MM.1S (cell line): ENCODE measurements around the gene SKIC2.
"Not testable (repeated sequence)": the region's sequence is repeated elsewhere in the genome, so short reads cannot be mapped to it uniquely, and the experiment has no call there.

Experiments
- DNase-seq: peaks from one replicate; pipeline ENCODE4 v3.0.0-alpha.2; 2015
- H2AFZ ChIP-seq: fragments of 300-600 bp; sonication (generic); 2 replicates; pipeline ENCODE4 v1.6.0; 2016; ENCODE audit warnings: antibody characterized with exemption, low read length
- H3F3A ChIP-seq: fragments of 300-600 bp; sonication (generic); 2 replicates; pipeline ENCODE4 v1.6.1; 2016; ENCODE audit warnings: mild to moderate bottlenecking, antibody characterized with exemption, low read length, moderate library complexity, mixed read lengths; ENCODE audit not compliant: insufficient read depth
- H3K27ac ChIP-seq: fragments of 300-600 bp; sonication (generic); 2 replicates; pipeline ENCODE4 v1.5.1; 2016; ENCODE audit warnings: mild to moderate bottlenecking, low read length
- H3K27me3 ChIP-seq: fragments of 300-600 bp; sonication (generic); replicated peaks from 2 replicates; pipeline ENCODE4 v1.6.0; 2016; ENCODE audit warnings: low read length; ENCODE audit not compliant: insufficient read depth
- H3K36me3 ChIP-seq: fragments of 300-600 bp; sonication (generic); replicated peaks from 2 replicates; pipeline ENCODE4 v1.6.1; 2016; ENCODE audit warnings: mild to moderate bottlenecking, low read length, mixed read lengths; ENCODE audit not compliant: insufficient read depth
- H3K4me1 ChIP-seq: fragments of 300-600 bp; sonication (generic); 2 replicates; pipeline ENCODE4 v1.6.1; 2016; ENCODE audit warnings: low read length, mixed read lengths
- H3K4me2 ChIP-seq: fragments of 300-600 bp; sonication (generic); 2 replicates; pipeline ENCODE4 v1.6.0; 2016; ENCODE audit warnings: low read depth, low read length
- H3K4me3 ChIP-seq: fragments of 300-600 bp; sonication (generic); 2 replicates; pipeline ENCODE4 v1.5.1; 2016; ENCODE audit warnings: low read length, mixed read lengths
- H3K79me2 ChIP-seq: fragments of 300-600 bp; sonication (generic); 2 replicates; pipeline ENCODE4 v1.6.1; 2016; ENCODE audit warnings: mixed run types, low read length, mixed read lengths
- H3K9ac ChIP-seq: fragments of 300-600 bp; sonication (generic); 2 replicates; pipeline ENCODE4 v1.6.1; 2016; ENCODE audit warnings: low read length, mixed read lengths
- H3K9me2 ChIP-seq: fragments of 300-600 bp; sonication (generic); replicated peaks from 2 replicates; pipeline ENCODE4 v1.6.1; 2016; ENCODE audit warnings: mild to moderate bottlenecking, low read length, mixed read lengths; ENCODE audit not compliant: insufficient read depth
- H3K9me3 ChIP-seq: fragments of 300-600 bp; sonication (generic); replicated peaks from 2 replicates; pipeline ENCODE4 v1.6.1; 2016; ENCODE audit warnings: mild to moderate bottlenecking, low read length, mixed read lengths; ENCODE audit not compliant: insufficient read depth
- H4K20me1 ChIP-seq: fragments of 300-600 bp; sonication (generic); 2 replicates; pipeline ENCODE4 v1.6.1; 2016; ENCODE audit warnings: mild to moderate bottlenecking, low read length, moderate library complexity, mixed read lengths; ENCODE audit not compliant: insufficient read depth

The SKIC2 gene

DNA sequence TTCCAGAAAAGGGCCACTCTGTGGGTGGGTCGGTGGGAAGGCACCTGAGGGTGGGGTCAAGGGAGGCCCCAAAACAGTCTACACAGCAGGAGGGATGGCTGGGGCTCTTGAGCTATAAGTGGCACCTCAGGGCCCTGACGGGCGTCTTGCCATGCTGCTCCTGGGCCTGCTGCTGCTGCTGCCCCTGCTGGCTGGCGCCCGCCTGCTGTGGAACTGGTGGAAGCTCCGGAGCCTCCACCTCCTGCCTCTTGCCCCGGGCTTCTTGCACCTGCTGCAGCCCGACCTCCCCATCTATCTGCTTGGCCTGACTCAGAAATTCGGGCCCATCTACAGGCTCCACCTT is 46.5 kb downstream of the SKIC2 start:
- not testable (repeated sequence) for DNase-seq, H3K9me2 ChIP-seq, H3K4me2 ChIP-seq, H3F3A ChIP-seq, H3K9me3 ChIP-seq, H2AFZ ChIP-seq, H3K9ac ChIP-seq, H4K20me1 ChIP-seq, H3K4me3 ChIP-seq, H3K79me2 ChIP-seq, H3K27me3 ChIP-seq, H3K4me1 ChIP-seq, H3K36me3 ChIP-seq, H3K27ac ChIP-seq

DNA sequence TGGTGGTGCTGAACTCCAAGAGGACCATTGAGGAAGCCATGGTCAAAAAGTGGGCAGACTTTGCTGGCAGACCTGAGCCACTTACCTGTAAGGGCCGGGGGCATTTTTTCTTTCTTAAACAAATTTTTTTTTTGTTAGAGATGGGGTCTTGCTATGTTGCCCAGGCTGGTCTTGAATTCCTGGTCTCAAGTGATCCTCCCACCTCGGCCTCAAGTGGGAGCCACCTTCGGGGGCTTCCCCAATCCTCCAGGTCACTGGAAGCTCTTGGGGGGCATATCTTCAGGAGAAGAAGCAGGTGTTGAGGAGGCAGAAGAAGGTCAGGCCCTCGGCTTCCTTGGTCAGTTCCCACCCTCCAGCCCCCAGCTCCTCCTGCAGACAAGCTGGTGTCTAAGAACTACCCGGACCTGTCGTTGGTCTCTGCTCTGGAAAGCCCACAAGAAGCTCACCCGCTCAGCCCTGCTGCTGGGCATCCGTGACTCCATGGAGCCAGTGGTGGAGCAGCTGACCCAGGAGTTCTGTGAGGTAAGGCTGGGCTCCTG is 47.1 kb downstream of the SKIC2 start:
- H2AFZ ChIP-seq, H3K4me3 ChIP-seq, H3K4me2 ChIP-seq, H3K9me2 ChIP-seq, H3K9ac ChIP-seq, H3K9me3 ChIP-seq, H3F3A ChIP-seq, H3K36me3 ChIP-seq, H3K27me3 ChIP-seq, H3K4me1 ChIP-seq, H4K20me1 ChIP-seq, H3K79me2 ChIP-seq, DNase-seq, H3K27ac ChIP-seq: not testable (repeated sequence)

DNA sequence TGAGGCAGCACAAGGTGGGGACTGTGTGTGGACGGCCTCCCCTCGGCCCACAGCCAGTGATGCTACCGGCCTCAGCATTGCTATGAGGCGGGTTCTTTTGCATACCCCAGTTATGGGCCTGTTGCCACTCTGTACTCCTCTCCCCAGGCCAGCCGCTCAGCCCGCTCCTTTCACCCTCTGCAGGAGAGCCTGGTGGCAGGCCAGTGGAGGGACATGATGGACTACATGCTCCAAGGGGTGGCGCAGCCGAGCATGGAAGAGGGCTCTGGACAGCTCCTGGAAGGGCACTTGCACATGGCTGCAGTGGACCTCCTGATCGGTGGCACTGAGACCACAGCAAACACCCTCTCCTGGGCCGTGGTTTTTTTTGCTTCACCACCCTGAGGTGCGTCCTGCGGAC is 48.1 kb downstream of the SKIC2 start:
- H4K20me1 ChIP-seq, H3K9ac ChIP-seq, DNase-seq: not testable (repeated sequence)

DNA sequence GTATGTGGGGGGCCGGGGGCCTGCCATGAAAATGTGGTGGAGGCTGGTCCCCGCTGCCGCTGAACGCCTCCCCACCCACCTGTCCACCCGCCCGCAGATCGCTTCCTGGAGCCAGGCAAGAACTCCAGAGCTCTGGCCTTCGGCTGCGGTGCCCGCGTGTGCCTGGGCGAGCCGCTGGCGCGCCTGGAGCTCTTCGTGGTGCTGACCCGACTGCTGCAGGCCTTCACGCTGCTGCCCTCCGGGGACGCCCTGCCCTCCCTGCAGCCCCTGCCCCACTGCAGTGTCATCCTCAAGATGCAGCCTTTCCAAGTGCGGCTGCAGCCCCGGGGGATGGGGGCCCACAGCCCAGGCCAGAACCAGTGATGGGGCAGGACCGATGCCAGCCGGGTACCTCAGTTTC is 49.1 kb downstream of the SKIC2 start:
- not testable (repeated sequence) for DNase-seq, H3K9me3 ChIP-seq, H3K36me3 ChIP-seq, H3K4me3 ChIP-seq, H3K4me2 ChIP-seq, H3F3A ChIP-seq, H3K9me2 ChIP-seq, H2AFZ ChIP-seq, H4K20me1 ChIP-seq, H3K4me1 ChIP-seq, H3K27ac ChIP-seq, H3K79me2 ChIP-seq, H3K27me3 ChIP-seq, H3K9ac ChIP-seq

More for the DNA sequence above, 48.1 kb downstream of the SKIC2 start:
- H3K27ac ChIP-seq, H3K4me3 ChIP-seq, H3K4me1 ChIP-seq, H3K36me3 ChIP-seq, H3K9me2 ChIP-seq, H3F3A ChIP-seq, H3K4me2 ChIP-seq, H3K27me3 ChIP-seq, H3K9me3 ChIP-seq, H3K79me2 ChIP-seq, H2AFZ ChIP-seq: not testable (repeated sequence)

DNA sequence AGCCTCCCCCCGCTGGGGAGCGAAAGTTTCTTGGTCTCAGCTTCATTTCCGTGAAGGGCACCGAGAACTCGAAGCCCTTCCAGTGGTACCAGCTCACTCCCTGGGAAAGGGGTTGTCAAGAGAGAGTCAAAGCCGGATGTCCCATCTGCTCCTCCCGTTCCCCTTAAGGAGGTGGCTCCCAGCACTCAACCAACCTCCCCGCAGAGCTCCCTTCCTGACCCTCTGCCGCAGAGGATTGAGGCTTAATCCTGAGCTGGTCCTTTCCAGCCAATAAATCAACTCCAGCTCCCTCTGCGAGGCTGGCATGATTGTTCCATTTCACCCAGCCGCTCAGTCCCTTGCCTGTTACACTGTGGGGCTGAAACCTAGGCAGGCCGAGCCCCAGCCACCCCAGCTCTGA is 49.6 kb downstream of the SKIC2 start:
- H3K9me3 ChIP-seq, H3K79me2 ChIP-seq, H3K27ac ChIP-seq, H3K27me3 ChIP-seq, H3F3A ChIP-seq, H3K4me1 ChIP-seq, H2AFZ ChIP-seq, H3K4me3 ChIP-seq, H3K36me3 ChIP-seq, H3K4me2 ChIP-seq, H4K20me1 ChIP-seq, H3K9me2 ChIP-seq, H3K9ac ChIP-seq: not testable (repeated sequence)
- DNase-seq = peak; percentile 5

DNA sequence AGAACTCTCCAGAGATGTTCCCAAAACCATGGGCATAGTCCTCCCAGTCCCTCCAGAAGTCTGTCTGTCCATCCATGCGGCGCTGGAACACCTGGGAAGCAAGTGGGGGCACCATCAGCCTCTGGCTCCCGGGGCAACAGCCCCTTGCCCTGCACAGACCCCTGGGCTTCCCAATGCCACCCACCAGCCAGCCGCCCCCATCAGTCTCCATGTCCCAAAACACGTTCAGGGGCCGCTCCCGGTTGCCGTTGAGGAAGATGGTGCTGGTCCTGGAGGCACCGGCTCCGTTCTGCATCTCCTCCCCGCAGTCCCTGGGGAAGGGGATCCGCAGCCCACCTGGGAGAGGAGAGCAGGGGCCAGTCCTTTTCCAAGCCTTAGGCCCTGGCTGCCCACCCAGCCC is 50.6 kb downstream of the SKIC2 start:
- H3K9me2 ChIP-seq, H3K4me2 ChIP-seq, H3K4me3 ChIP-seq, H3K9ac ChIP-seq, H3K27ac ChIP-seq, H3K9me3 ChIP-seq, H3K27me3 ChIP-seq, H3K36me3 ChIP-seq, H3F3A ChIP-seq, H3K4me1 ChIP-seq, H4K20me1 ChIP-seq, H2AFZ ChIP-seq, H3K79me2 ChIP-seq, DNase-seq: not testable (repeated sequence)

DNA sequence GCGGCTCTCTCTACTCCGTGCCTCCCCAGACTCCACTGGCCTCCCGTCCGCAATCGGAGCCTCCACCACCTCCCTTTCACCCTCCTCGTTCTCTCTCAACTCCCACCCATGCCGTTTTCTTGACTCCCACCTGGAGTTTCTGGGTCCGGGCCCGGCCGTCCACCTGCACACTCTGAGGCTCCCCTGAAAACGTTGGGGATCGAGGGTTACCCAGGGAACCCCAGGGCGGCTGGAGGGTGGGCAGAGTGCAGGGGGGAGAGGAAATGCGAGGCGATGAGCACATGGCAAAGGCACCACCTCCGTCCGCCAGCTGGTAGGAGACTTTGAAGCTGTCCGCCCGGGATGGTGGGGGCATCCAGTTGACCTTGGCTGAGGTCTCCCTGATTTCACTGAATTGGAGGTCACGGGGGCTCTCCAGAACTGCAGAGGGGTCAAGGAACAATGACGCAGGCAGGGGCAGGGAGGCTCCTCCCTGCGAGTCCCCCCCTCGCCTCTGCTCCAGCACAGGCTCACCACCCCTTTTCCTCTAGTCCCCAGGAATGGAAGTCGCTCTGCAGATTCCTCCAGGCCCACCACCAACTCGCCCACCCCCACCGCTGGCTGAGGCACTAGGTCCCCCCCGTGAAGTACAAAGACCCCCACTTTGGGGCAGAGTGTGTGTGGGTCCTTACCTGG is 52.0 kb downstream of the SKIC2 start:
- H3K4me2 ChIP-seq, H3K9me2 ChIP-seq, H3K9ac ChIP-seq, H3F3A ChIP-seq, H3K36me3 ChIP-seq, H3K79me2 ChIP-seq, H4K20me1 ChIP-seq, H3K27me3 ChIP-seq, H3K4me3 ChIP-seq, H3K4me1 ChIP-seq, H2AFZ ChIP-seq, H3K27ac ChIP-seq, H3K9me3 ChIP-seq: not testable (repeated sequence)
- peak; percentile 4 for DNase-seq

DNA sequence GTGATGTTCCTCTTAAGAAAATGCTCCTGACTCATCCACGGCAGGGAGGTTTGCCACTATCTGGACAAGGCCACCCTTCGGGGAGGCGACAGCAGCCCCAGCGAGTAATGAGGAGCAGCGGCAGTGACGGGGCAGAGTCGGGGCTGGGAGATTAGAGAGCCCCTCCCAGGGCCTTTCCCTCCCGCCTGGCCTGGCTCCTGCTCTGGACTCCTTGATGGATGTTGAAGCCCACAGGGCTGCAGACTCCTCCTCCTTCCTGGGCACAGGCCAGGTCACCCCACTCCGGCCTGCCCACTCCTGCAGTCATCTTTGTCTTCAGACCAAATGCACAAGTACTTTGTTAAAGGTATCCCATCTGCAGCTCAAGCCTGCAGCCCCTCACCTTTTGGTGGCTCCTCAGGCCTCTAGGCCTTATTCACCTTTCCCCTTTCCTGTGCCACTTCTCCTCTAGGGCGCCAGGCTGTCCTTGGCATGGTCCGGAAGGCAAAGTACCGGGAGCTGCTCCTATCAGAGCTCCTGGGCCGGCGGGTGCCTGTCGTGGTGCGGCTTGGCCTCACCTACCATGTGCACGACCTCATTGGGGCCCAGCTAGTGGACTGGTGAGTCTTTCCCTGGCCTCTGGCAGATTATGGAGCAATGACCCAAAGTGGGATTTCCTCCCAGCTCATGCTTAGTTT is 54.1 kb downstream of the SKIC2 start:
- not testable (repeated sequence) for H2AFZ ChIP-seq, DNase-seq, H3K9me2 ChIP-seq

More for the DNA sequence above, 54.1 kb downstream of the SKIC2 start:
- not testable (repeated sequence) for H3K4me1 ChIP-seq, H3K36me3 ChIP-seq, H3K4me3 ChIP-seq, H3K27ac ChIP-seq, H3K9ac ChIP-seq, H3K79me2 ChIP-seq, H3K27me3 ChIP-seq, H3K9me3 ChIP-seq, H3K4me2 ChIP-seq, H3F3A ChIP-seq, H4K20me1 ChIP-seq
